Measurements from ENCODE around the gene COBL. TPM values are rescaled to one million over a fixed set of nuclear protein-coding genes. Genes with fewer than 3 reads are reported as not detected.
"Not testable (repeated sequence)": the region's sequence is repeated elsewhere in the genome, so short reads cannot be mapped to it uniquely, and the experiment has no call there.

Gene COBL
- total RNA-seq, 6 experiments from 2014 or later: 21.5 to 35.9 (median 24.6) TPM

GRCh38 chr7:51210766-51211165 lies 105.8 kb downstream of the COBL start:
- H3K9me3 ChIP-seq: no peaks in the 10 kb centered on the region
- intact Hi-C loops (cut with DNase I): no loop called here
- no peaks in the 10 kb centered on the region for H3K4me1 ChIP-seq
- H3K27me3 ChIP-seq: no peaks in the 10 kb centered on the region
- H3K36me3 ChIP-seq: no peaks in the 10 kb centered on the region
- no peak overlapping the region for H3K4me3 ChIP-seq
- no peak for TF ChIP-seq POLR2A (IDR thresholded peaks at IDR 0.05)
- no peak for TF ChIP-seq CTCF (IDR thresholded peaks at IDR 0.05)
- WGBS (ENCODE audit: insufficient coverage, low coverage, low lambda C conversion rate, missing lambda C conversion rate): 100% methylated on average over 3 of the region's 3 CpGs
- ATAC-seq (no peak), DNase-seq (no peak)
- H3K27ac ChIP-seq: no peak overlapping the region

- Histone ChIP-seq H3K36me3 (no peaks in the 10 kb centered on the region), H3K27ac (no peak overlapping the region), H3K27me3 (no peaks in the 10 kb centered on the region), H3K4me1 (no peaks in the 10 kb centered on the region), H3K4me3 (no peak overlapping the region), H3K9me3 (peaks cover 0 to 7% (median 0%) of the 10 kb centered on the region in 4 donors)
- WGBS (ENCODE audit: insufficient coverage, low coverage, low lambda C conversion rate, missing lambda C conversion rate): 75% methylated on average over 3 of the region's 6 CpGs
- DNase-seq: no peak
- TF ChIP-seq CTCF (IDR thresholded peaks at IDR 0.05) (no peak), POLR2A (IDR thresholded peaks at IDR 0.05) (no peak)
- ATAC-seq: no peak
- intact Hi-C loops (cut with DNase I): no loop called here
These were observed 107.2 kb downstream of the COBL start for GRCh38 chr7:51209426-51209825.

- H3K36me3 ChIP-seq; H3K4me3 ChIP-seq; intact Hi-C loops (cut with DNase I); H3K27ac ChIP-seq; ATAC-seq; H3K4me1 ChIP-seq; H3K27me3 ChIP-seq; H3K9me3 ChIP-seq; DNase-seq: not testable (repeated sequence)
- 100% methylated on average over 4 of the region's 30 CpGs for WGBS (ENCODE audit: insufficient coverage, low coverage, low lambda C conversion rate, missing lambda C conversion rate)
These were observed 108.5 kb downstream of the COBL start for GRCh38 chr7:51208125-51208524.

GRCh38 chr7:51198654-51199053 lies 118.0 kb downstream of the COBL start:
- no peak overlapping the region for H3K27ac ChIP-seq
- WGBS (ENCODE audit: insufficient coverage, low coverage, low lambda C conversion rate, missing lambda C conversion rate): 27% methylated on average over 1 of the region's 1 CpG
- no peaks in the 10 kb centered on the region for H3K4me1 ChIP-seq
- intact Hi-C loops (cut with DNase I): no loop called here
- DNase-seq (no peak), ATAC-seq (no peak)
- no peak overlapping the region for H3K4me3 ChIP-seq
- H3K36me3 ChIP-seq: no peaks in the 10 kb centered on the region
- no peaks in the 10 kb centered on the region for H3K27me3 ChIP-seq
- no peaks in the 10 kb centered on the region for H3K9me3 ChIP-seq
- TF ChIP-seq POLR2A (IDR thresholded peaks at IDR 0.05): no peak
- no peak for TF ChIP-seq CTCF (IDR thresholded peaks at IDR 0.05)

GRCh38 chr7:51190969-51191368 lies 125.6 kb downstream of the COBL start:
- no peaks in the 10 kb centered on the region for H3K27me3 ChIP-seq
- H3K36me3 ChIP-seq: peaks cover 0 to 7% (median 0%) of the 10 kb centered on the region in 4 donors
- no peak overlapping the region for H3K27ac ChIP-seq
- WGBS (ENCODE audit: insufficient coverage, low coverage, low lambda C conversion rate, missing lambda C conversion rate): 98% methylated on average over 4 of the region's 5 CpGs
- DNase-seq (no peak), ATAC-seq (no peak)
- no peaks in the 10 kb centered on the region for H3K9me3 ChIP-seq
- no peaks in the 10 kb centered on the region for H3K4me1 ChIP-seq
- no peak for TF ChIP-seq CTCF (IDR thresholded peaks at IDR 0.05)
- no peak for TF ChIP-seq POLR2A (IDR thresholded peaks at IDR 0.05)
- intact Hi-C loops (cut with DNase I): no loop called here
- H3K4me3 ChIP-seq: no peak overlapping the region

Data from right lobe of liver (tissue), 6 donors.